ENCODE results near the gene TAS2R4. TPM values are rescaled to one million over a fixed set of nuclear protein-coding genes. Genes with fewer than 3 reads are reported as not detected.
"Not testable (repeated sequence)": the region's sequence is repeated elsewhere in the genome, so short reads cannot be mapped to it uniquely, and the experiment has no call there.

The TAS2R4 gene
- total RNA-seq, 4 donors from 2014 or later, result 1.9 to 5.6 (median 3.3) TPM; not detected in 1

DNA sequence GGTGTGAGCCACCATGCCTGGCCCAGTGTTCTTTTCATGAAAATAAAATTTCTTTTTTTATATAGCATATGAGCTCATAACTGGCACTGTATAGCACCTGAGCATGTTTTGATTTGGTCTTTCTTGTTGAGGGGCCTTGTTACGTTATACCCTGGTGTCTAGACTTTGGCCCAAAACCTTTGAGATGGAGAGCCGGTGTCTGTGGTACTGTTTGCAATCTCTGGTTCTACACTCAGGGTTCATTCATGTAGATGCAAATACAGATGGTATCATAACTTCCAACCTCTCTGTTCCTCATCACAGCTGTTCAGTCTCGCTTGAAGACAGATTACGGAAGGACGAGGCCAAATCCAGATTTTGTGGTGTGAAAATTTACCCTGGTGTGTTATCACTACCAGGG lies 13.4 kb downstream of the TAS2R4 start, which contains the start of gene TAS2R5:
TAS2R5 (plus strand) TSS at position 301 of the 400 bp plus-strand sequence. CDS start 145 bp downstream, outside the sequence.
- TF ChIP-seq CTCF (IDR thresholded peaks at IDR 0.05) (no peak), POLR2A (IDR thresholded peaks at IDR 0.05) (no peak)
- H3K4me3 ChIP-seq, result no peak within 1 kb of the TSS
- no peaks in the 10 kb centered on the region for H3K27me3 ChIP-seq
- H3K36me3 ChIP-seq, result peaks cover 0 to 6% (median 0%) of the 10 kb centered on the region in 3 donors
- H3K4me1 ChIP-seq, result no peaks in the 10 kb centered on the region
- H3K27ac ChIP-seq, result no peak within 1 kb of the TSS
- DNase-seq, result no peak
- no peaks in the 10 kb centered on the region for H3K9me3 ChIP-seq

DNA sequence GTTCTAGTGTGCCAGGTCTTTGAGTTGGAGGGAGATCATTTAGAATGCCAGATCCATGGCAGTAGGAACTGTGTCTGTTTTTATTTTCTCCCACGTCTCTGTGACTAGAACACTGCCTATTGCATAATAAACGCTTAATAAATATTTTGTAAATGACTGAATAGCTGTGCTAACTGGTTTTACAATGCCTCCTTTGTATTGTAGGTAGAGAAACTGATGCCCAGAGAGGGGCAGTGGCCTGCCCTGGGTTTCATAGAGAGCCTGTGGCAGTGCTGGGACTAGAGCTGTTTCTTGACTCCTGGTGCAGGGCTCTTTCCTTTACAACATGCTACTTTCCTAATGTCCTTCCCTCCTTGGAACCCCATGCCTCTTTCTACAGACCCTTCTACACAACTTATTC lies 16.1 kb downstream of the TAS2R4 start:
- H3K27me3 ChIP-seq, result no peaks in the 10 kb centered on the region
- no peak overlapping the region for H3K4me3 ChIP-seq
- no peaks in the 10 kb centered on the region for H3K4me1 ChIP-seq
- no peak overlapping the region for H3K27ac ChIP-seq
- no peak for TF ChIP-seq CTCF (IDR thresholded peaks at IDR 0.05)
- TF ChIP-seq POLR2A (IDR thresholded peaks at IDR 0.05), result no peak
- no peak for DNase-seq
- peaks cover 0 to 6% (median 0%) of the 10 kb centered on the region in 3 donors for H3K36me3 ChIP-seq
- no peaks in the 10 kb centered on the region for H3K9me3 ChIP-seq

GRCh38 chr7:141820067-141820466 lies 43.6 kb downstream of the TAS2R4 start:
- Histone ChIP-seq H3K4me1 (no peaks in the 10 kb centered on the region), H3K27ac (no peak overlapping the region), H3K36me3 (no peaks in the 10 kb centered on the region), H3K9me3 (peaks cover 0 to 10% (median 0%) of the 10 kb centered on the region in 4 donors), H3K4me3 (no peak overlapping the region), H3K27me3 (no peaks in the 10 kb centered on the region)
- TF ChIP-seq POLR2A (IDR thresholded peaks at IDR 0.05), result no peak
- TF ChIP-seq CTCF (IDR thresholded peaks at IDR 0.05), result no peak
- no peak for DNase-seq

GRCh38 chr7:141822432-141822831 lies 46.0 kb downstream of the TAS2R4 start:
- not testable (repeated sequence) for H3K4me3 ChIP-seq, H3K27me3 ChIP-seq, H3K4me1 ChIP-seq, DNase-seq, H3K36me3 ChIP-seq, H3K27ac ChIP-seq, H3K9me3 ChIP-seq

Small RNA genes lying within 50 kb of the gene (small RNA-seq; reads per million reads assigned to genes)
- gene RNU1-82P, result 0 reads per million in 2 donors

Other genes starting within 250 kb of the TAS2R4 start
- gene AGK, start 225.3 kb upstream of the TAS2R4 start, total RNA-seq, result 10 to 100 TPM in 3 of 4 donors, 1 to 10 TPM in 1; 8.4 to 47.0 (median 17.5) TPM
- 10 to 100 TPM; 22.6 to 31.0 (median 26.4) TPM for gene DENND11, start 74.5 kb upstream of the TAS2R4 start, total RNA-seq
- not detected for gene WEE2, start 68.3 kb upstream of the TAS2R4 start, total RNA-seq
- gene SSBP1, start 38.3 kb upstream of the TAS2R4 start, total RNA-seq, result 100 to 1,000 TPM in 1 of 4 donors, 10 to 100 TPM in 3; 54.4 to 106 (median 67.7) TPM
- 1 to 10 TPM; 5.7 to 6.6 (median 6.3) TPM for gene TAS2R3, start 12.6 kb upstream of the TAS2R4 start, total RNA-seq
- gene TAS2R5, start 13.5 kb downstream of the TAS2R4 start, total RNA-seq, result 1 to 10 TPM; 2.1 to 6.0 (median 5.2) TPM
- not detected for gene PRSS37, start 64.8 kb downstream of the TAS2R4 start, total RNA-seq
- not detected for gene OR9A4, start 139.7 kb downstream of the TAS2R4 start, total RNA-seq
- not detected for gene CLEC5A, start 170.3 kb downstream of the TAS2R4 start, total RNA-seq
- 1 to 10 TPM in 2 of 4 donors, not detected in 2; 1.3 to 2.7 TPM for gene TAS2R38, start 197.1 kb downstream of the TAS2R4 start, total RNA-seq
- 100 to 1,000 TPM in 3 of 4 donors, 1 to 10 TPM in 1; 9.1 to 922 (median 596) TPM for gene MGAM, start 219.2 kb downstream of the TAS2R4 start, total RNA-seq

All from Peyer's patch (tissue), 4 donors.